GM18868 (cell line): Measurements from ENCODE around the gene ABCG4.
A peak's percentile ranks its signal among the peaks of the same experiment; 100 is the strongest.
"Not testable (repeated sequence)": the region's sequence is repeated elsewhere in the genome, so short reads cannot be mapped to it uniquely, and the experiment has no call there.

Experiments
- ATAC-seq: cut with Tn5 transposase; IDR thresholded peaks from one replicate; pipeline ENCODE4 v1.9.1; 2021; ENCODE audit warnings: mild to moderate bottlenecking, moderate library complexity; ENCODE audit not compliant: unreplicated experiment

ABCG4 gene

DNA sequence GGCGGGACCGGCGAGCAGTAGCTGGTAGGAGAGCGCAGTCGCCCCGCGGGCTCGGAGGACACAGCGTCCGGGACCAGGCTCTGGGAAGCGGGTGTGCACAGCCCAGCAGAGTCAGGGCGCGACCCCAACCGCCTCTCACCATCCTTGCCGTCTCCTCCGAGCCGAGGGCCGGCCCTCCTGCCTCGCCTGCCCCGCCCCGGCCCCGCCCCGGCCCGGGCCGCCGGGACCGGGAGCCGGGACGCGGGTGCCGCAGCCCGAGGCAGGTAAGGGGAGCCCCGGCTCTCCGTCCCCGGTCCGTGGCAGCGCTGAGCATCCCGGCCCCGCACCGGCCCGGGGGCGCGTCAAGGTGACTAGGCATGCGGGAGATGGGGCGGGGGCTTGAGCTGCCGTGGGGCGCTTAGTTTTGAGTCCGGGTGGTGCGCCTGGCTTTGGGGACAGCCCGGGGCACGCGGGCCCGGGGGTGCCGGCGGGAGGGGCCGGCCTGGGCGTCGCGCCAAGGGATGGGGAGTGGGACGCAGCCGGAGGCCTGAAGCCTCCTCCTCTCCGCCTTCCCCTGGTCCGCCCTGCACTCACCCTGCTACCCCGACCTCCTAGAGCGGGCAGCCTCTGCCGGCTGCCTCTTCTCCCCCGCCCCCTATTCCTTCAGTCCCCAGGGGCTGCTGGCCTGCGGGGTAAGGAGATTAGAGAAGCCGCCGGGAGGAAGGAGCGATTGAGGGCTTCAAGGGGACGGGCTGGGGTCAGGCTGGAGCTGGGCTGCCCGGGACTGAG, at the start of gene ABCG4:
Gene ABCG4 (plus strand): TSS at position 35 of the 768 bp plus-strand sequence. CDS start 914 bp downstream, outside the sequence.
- ATAC-seq = no peak

DNA sequence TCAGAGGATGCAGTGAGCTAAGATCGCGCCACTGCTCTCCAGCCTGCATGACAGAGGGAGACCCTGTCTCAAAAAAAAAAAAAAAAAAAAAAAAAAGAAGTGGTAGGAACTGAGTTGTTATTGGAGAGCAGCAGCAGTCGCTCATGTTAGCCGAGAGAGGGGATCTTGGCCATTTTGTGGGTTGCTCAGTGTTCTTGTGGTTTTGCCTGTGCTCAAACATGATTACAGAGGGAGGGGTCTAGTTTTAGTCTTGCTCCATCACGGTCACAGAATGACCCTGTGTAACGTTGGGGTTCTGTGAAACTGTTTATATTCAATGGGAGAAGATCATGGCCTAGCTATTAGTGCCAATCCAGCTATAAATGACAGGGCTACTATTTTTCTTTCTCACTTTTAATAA, 49.1 kb upstream of the ABCG4 start:
- no peak for ATAC-seq

- ATAC-seq = no peak
Observed at GRCh38 chr11:119100246-119100970, 48.4 kb upstream of the ABCG4 start.

- ATAC-seq = peak; percentile 12
Observed at GRCh38 chr11:119100994-119101758, 47.7 kb upstream of the ABCG4 start.

- ATAC-seq = peak; percentile 79
Observed at GRCh38 chr11:119101759-119102423, 47.0 kb upstream of the ABCG4 start, which contains the start of gene DPAGT1. TSS of gene DPAGT1 (minus strand) at chr11:119101853. CDS start at chr11:119101655, 198 bp downstream.

DNA sequence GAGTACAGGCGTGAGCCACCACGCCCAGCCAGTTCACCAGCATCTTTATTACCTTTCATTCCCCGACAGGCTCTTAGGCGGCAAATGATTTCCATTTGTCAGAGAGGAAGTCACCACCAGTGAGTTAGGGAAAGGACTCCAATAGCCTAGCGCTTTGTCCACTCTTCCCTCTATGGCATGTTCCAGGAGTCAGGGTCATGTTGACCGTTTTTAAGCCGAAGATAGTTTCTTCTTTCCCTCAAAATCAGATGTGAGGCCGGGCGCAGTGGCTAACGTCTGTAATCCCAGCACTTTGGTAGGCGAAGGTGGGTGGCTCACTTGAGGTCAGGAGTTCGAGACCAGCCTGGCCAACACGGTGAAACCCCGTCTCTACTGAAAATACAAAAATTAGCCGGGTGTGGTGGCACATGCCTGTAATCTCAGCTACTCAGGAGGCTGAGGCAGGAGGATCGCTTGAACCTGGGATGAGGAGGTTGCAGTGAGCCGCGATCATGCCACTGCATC, 45.6 kb upstream of the ABCG4 start:
- ATAC-seq = not testable (repeated sequence)

- no peak for ATAC-seq
Observed at GRCh38 chr11:119103793-119104192, 45.1 kb upstream of the ABCG4 start.

- peak; percentile 80 for ATAC-seq
Observed at GRCh38 chr11:119106564-119107537, 42.0 kb upstream of the ABCG4 start, which contains the start of gene C2CD2L. TSS of gene C2CD2L (plus strand) at chr11:119107344. CDS start at chr11:119107742, 398 bp downstream.

GRCh38 chr11:119107538-119108145, 41.2 kb upstream of the ABCG4 start:
- peak; percentile 14 for ATAC-seq

DNA sequence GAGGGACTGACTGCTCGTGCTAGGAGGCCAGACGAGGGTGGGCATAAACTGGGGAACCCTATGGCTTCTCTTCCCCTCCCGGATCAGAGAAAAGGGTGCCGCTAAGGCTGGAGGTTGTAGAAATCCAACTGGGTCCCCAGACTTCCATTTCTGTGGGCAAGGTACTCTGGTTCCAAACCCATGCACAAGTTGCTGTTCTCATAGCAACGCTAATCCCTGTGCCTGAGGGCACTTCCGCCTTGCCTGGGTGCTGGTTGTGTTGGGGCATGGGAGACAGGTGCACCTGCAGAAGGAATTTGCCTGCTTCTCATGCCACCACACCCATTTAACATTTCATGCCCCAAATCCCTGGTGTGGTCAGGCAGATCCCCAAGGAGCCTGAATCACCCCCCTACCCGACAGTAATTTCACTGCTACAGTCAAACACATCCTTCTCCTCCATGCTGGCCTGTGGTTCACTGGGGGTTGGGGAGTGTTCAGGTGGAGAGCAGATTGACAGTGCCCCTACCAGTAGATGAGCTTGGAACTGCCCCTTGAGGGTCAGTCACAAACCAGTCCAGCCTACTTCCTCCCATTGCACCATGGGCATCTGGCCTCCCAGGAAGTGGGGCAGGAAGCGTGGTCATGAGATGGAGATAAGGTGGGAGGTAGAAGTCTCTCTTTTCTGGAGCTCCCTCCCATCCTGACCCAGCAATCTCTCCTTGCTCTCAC, 40.6 kb upstream of the ABCG4 start:
- ATAC-seq = no peak

DNA sequence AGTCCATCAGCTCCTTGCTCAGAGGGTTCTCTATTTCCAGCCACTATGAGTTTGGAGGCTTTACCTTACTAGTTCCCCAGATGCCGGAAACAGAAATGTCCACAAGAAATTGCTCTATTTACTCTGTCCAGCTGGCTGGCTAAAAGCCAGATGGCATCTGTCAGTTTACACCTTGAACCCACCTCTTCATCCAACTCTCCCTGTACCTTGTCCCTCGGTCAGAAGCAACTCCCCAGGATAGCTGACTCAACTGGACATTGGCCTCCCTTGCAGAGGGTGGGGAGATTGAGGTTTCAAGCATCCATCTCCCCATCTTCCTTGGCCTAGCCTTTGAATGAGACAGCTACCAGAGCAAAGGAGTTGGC, 40.0 kb upstream of the ABCG4 start:
- no peak for ATAC-seq

DNA sequence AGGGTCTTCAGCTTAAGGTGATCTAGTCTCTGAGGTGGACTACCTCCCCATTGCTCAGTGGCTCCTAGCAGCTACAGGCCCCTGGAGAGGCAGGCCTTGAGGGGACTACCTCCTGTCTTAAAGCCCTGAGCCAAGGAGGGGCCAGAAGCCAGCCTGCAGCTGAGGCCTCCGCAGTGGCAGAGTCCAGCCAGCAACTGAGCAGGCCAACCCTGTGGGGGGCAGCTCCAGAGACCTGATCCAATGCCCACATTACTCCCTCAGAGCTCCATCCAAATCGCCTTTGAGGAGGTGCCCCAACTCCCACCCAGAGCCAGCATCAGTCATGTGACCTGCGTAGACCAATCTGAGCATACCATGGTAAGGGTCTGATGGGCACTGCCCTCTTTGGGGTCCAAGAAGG, 39.0 kb upstream of the ABCG4 start:
- no peak for ATAC-seq

GRCh38 chr11:119110439-119110838, 38.4 kb upstream of the ABCG4 start:
- ATAC-seq = no peak

- ATAC-seq = no peak
Observed at GRCh38 chr11:119111361-119111925, 37.4 kb upstream of the ABCG4 start.

- no peak for ATAC-seq
Observed at GRCh38 chr11:119112314-119113020, 36.4 kb upstream of the ABCG4 start.

DNA sequence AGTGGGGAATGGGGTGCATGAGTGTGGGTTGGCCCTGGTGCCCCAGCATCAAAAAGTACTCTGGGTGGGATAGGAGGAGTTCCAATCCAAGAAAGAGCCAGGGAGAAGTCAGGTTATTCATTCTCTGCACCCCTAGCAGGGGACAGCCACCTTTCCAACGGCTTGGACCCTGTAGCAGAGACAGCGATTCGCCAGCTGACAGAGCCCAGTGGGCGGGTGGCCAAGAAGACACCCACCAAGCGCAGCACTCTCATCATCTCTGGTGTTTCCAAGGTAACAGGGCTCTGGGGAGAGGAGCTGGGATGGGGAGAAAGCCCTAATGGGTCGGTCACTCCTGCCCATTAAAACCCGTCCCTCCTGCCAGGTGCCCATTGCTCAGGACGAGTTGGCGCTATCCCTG, 35.1 kb upstream of the ABCG4 start:
- ATAC-seq = no peak

GRCh38 chr11:119114351-119114750, 34.5 kb upstream of the ABCG4 start:
- ATAC-seq = no peak
